CD4-positive, alpha-beta T cell treated with Interleukin-17A for 4 hours (primary cell): ENCODE data around the gene NCR2.

Source experiments
- DNase-seq: peaks from one replicate; pipeline ENCODE4 v3.0.0-alpha.2; 2020; ENCODE audit warnings: mixed read lengths

NCR2 gene

DNA sequence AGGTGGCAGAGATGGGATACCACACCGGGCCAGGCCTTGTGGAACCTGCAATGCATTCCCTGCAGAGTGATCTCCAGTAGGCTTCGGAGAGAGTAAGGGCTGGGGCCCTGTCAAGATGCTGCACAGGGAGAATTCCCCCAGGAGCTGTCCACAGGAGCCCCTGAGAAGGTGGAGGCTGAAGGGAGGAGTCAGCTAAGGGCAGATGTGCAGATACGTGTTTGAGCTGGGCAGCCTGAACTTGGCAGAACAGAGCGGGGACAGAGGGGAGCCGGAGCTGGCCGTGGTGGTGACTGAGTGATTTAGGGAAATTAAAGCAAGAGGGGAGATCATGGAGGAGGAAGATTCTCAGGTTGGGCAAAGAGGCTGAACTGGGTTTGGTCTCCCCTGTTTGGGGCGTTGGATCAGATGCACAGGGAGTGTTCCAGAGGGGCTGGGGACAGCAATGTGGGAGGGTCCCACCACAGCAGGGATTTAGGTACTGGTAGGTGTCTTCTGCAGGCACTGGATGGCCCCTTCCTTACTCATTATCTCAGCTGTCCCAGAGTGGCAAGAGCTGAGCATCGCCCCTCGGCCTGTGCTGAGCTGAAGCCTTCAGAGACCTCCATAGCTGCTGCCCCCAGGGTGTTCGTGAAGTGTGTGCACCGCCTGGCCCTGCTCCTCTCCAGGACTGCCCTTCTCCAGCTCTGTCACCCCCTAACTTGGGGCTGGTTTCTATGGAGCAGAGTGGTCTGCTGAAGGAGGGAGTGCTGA, 3.8 kb upstream of the NCR2 start:
- no peak for DNase-seq

DNA sequence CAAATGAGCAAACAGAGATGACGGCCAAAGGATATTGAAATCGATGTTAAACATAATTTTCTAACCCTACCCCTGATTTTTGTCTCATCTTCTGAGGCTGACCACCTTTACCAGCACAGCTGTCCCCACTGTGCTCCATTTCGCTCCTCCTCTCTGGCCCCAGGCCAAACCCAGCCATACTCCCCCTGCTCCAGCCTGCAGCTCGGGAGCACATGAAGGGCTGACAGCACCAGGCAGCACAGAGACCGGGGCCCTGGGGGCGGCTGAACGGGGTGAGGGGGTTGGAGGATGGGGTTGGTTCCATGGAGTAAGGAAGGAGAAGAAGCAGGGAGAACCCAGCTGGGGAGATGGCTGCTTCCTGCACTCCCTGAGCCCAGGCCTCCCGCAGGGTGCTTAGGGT, 3.2 kb upstream of the NCR2 start:
- no peak for DNase-seq

DNA sequence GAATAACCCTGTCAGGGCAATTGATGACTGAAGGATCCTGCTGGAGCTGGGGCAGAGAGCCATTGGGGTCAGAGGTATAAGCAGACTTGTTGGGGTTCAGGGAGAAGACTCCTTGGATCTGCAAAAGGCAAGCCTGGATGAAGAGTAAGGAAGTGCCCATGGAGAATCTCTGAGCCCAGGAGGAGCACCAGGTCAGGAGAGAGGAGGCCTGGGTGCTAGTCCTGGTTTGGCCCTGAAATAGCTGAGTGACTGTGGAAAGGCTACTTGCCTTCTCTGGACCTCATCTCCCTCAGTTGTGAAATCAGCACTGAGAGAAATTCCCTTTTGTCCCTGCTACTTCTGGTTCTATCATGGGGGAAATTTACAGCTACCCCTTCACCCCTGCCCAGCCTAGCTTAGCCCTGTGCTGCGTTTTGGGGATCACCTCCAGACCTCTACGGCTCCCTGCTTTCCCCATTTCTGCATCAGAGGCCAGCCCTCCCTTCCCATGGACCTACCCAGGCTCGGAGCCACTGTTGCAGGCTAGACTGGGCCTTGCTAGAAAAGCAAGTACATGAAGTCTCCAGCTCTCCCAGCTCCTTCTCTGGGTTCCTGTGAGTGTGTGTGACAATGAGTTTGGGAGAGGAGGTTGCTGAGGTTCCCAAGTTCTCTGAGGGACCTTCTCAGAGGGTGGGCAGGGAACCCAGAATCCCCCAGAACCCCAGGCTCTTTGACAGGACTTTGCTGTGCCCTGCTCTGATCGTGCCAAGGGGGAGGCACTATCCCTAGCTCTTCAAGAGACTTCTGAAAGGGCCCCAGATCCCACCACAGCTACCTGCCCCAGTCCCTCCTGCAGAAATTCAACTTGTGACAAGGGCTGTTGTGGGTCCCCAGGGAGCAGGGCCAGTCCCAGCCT, 2.3 kb upstream of the NCR2 start:
- no peak for DNase-seq

DNA sequence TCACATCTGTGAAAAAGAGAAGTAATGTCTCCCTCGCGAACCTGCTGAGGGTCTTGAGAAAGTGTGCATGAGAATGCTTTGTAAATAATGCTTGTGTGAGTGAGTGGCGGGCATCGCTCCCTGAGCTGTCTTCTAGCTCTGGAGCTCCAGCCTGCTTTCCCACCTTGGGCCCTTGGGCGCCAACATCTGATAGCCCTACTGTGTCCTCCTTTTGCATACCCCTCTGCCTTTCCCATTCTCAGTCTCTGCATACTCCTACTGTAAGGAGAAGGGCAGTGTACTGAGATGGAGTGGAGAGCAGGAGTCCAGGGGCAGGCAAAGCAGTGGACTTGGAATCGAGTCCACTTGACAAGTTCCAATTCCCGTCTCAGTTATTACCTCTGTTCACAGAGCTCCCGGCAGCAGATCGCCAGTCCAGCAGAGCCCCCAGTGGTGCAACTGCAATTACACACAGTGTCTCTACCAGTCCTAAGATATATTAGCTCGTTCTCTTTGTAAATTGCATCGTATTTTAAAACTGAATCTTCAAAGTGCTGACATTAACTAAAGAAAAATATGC, 847 bp upstream of the NCR2 start:
- DNase-seq: no peak

DNA sequence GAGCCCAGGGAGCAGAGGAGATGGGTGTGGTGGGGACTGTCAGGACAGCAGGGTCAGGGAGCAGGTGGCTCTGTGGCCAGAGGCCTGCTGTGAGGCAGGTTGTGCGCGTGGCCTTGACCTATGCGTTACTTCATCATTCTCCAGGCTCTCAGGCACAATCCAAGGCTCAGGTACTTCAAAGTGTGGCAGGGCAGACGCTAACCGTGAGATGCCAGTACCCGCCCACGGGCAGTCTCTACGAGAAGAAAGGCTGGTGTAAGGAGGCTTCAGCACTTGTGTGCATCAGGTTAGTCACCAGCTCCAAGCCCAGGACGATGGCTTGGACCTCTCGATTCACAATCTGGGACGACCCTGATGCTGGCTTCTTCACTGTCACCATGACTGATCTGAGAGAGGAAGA, 535 bp downstream of the NCR2 start:
- DNase-seq: no peak

DNA sequence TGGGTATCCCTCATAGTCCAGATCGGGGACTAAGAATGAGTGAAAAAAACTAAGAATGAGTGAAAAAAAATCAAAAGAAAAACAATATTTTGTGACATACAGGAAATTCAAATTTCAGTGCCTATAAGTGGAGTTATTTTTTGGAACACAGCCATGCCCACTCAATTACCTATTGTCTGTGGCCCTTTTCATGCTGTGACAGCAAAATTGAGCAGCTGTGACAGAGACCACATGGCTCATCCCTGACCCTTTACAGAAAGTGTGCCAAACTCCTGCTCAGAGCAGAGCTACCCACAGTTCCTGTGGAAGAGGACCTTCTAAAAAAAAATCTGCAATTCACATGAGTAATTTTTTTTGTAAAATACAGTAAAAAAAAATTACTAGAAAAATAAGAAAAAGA, 1.4 kb downstream of the NCR2 start:
- no peak for DNase-seq

DNA sequence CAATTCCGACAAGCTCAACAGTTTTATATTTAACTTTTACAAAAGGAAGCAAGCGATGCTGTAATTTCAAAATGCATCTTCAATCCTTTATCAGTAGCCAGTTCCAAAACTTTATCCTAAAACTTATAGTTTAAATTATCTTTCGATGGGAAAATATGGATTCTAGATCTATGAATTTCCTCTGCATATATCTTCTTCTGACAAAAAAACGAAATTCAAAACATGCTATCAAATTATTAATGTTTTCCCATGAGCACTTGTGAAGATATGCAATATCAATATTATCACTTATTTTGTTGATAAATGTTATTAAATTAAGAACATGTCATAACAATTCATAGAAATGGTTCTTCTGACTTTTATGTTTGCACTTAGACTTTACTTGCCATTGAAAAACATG, 2.3 kb downstream of the NCR2 start:
- DNase-seq: no peak

DNA sequence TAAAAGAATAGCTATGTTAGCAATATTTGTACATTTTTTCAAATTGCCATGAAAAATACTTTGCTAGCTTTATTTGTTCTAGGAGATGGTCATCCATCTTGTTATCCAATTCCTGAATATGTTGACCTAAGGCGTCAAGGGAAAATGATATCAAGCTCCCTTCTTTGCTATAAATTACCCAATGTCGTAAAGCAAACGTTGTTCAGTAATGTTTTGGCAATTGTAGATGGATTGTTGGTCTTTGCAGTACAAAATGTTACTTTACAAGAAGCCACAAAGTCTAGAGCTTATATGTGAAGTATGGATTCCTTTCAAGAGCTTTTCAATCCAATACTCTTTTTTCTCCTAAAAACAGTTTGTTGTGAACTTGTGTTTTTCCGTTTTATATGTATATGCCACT, 3.3 kb downstream of the NCR2 start:
- no peak for DNase-seq

DNA sequence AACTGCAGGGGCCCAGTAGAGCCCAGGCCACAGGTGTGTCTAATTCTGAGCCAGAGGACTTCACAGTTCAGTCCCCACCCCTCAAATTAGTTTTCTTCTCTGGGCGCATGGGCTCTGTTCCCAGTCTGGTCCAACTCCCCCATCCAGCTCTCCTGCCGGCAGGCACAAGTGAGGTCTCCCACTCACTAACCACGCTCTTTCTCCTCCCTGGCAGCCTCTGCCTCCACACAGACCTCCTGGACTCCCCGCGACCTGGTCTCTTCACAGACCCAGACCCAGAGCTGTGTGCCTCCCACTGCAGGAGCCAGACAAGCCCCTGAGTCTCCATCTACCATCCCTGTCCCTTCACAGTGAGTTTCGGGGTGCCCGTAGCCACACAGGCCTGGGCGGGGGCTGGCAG, 6.2 kb downstream of the NCR2 start:
- no peak for DNase-seq

DNA sequence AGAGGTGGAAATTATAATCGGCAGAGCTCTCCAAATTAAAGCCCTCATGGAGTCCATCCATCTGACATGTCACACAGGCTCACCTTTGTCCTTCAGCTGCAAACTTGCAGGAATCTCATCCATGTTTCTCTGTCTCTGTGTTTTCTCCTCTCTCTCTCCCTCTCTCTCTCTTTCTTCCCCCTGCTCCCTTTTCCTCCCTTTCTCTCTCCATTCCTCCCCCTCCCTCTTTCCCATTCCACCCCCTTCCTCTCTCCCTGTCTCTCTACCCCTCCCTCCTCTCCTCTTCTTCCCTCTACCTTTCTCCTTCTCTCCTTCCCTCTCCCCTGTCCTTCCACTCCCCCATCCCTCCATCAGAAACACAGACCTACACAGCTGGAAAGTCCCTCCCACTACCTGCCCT, 6.8 kb downstream of the NCR2 start:
- no peak for DNase-seq

DNA sequence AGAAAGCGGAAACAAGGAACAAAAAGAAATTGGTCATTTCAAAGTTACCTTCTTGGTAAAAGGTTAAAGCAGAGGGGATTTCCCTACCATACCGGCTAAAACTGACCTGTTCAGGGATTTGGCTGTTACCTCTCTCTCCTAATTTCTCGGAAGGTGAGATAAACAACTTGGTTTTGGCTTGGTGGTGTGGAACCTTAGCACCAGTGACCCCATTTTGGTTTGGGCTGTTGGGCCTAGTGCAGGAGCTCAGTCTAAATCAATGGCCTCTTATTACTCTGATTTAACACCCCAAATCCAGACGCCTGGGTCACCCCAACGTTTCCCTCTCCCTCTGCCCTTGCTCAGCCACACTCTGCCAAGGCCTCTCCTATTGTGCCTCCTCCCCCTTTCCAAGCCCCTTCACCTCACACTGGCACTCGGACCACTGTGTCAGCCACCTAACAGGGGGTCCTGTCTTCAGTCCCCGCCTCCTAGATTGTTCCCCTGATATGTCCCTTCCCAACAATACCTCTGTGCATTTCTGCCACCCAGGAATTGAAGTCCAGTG, 8.3 kb downstream of the NCR2 start:
- no peak for DNase-seq

DNA sequence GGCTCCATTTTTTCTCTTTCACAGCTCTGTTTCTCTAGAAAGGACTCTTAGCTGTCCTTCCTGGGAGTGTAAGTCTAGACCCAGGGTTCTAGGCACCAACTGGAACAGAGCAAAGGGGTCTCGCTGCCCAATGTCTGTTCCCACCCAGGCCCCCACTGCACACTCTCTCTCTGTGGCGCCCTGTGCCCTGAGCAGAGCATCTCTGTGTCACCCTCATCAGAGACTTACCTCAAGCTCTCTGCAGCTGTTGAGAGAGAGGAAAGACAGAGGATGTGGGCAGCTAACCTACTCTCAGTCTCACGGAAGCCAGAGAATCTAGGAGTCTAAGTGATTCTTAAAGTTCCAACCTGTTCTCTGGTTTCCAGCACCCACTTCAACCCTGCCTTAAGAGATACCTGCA, 9.5 kb downstream of the NCR2 start:
- DNase-seq: peak; percentile 49

DNA sequence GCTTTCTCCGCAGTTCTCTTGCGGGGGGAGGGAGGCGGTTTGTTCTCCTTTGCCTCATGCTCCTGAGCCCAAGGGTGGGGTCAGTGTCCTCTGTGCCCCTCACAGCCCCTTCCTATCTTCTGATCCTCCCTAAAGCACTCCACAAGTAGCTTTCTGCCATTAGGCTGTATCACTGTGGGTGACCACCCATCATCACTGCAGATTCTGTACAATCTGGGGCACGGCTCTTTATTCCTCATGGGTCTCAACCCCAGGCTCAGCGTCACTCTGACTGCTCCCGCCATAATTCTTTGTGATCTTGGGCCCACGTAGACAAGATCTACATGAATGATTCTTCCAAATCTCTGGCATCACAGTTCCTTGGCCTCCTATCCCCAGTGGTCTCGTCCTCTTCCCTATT, 10.5 kb downstream of the NCR2 start:
- DNase-seq: no peak

DNA sequence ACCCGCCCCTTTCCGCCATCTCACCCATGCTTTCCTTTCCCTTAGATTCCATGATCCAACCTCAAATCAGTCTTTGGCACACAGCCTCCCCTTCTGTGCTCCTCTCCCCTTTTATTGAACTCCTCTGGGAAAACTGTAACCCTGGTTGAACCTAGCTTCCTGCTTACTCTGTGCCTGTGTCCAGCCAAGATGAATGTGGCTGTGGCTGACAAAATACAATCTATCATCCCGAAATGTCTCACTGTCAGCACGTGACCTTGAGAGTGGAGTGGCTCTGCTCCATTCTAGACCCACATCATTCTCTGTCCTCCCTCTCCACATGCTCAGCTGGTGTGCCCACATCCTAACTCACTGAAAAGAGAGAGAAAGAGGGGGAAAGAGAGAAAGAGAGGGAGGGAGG, 11.0 kb downstream of the NCR2 start:
- no peak for DNase-seq

DNA sequence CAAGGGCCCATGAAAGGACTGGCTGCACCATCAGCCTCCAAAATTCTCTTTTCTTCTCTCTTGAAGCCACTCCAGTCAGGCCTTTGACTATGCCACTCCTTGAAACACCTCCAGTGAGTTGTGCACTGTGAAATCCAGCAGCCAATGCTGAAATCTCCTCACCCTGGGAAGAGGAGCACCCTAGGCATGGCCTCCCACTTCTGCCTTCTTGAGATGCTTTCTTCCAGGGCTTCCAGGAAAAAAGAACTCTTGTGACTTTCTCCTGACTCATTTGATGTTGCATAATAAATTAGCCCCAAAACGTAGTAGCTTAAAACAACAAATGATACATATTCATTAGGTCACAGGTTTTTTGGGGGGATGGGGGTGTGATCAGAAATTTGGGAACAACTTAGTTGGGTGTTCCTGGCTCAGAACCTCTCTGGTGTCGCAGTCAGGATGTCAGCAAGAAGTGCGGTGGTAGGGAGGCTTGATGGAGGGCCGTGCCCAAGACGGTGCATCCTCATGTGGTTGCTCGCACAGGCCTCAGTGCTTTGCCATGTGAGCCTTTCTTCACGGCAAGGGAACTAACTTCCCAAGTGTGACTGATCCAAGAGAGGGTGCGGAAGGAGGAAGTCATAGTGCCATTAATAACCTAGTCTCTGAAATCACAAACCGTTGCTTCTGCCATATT, 12.1 kb downstream of the NCR2 start:
- DNase-seq: no peak

DNA sequence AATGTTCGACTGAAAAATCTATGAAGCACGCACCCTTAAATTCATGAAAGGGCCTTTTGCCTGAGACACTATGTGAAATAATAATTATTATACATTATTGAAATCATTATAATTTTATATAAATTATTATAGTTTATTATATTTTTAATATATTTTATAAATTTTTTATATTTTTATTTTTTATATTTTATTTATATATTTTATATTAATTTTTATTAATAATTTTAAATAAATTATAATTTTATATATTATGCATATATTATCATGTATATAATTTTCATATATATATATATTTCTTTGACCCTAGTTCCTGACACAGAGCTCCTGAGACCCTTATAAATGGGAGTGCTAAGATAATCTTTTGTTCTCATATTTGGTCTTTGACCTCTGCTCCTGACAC, 13.5 kb downstream of the NCR2 start:
- DNase-seq: no peak

DNA sequence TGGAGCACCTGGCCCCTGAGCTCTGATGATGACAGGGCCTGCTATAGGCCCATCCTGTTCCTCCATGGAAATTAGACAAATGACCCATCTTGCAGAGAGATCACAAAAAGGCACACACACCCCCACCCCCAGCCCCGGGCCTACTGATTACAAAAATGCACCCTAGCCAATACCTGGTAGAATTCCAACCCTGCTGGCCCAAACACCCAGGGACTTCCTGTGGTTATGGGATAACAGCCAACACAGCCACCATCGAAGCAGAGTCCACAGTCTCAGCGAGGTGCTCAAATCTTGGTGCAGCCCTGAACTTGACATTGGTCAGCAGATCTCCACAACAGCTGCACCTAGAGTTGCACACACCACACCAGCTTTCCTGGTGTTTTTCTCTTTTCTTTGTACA, 17.0 kb downstream of the NCR2 start:
- DNase-seq: no peak

DNA sequence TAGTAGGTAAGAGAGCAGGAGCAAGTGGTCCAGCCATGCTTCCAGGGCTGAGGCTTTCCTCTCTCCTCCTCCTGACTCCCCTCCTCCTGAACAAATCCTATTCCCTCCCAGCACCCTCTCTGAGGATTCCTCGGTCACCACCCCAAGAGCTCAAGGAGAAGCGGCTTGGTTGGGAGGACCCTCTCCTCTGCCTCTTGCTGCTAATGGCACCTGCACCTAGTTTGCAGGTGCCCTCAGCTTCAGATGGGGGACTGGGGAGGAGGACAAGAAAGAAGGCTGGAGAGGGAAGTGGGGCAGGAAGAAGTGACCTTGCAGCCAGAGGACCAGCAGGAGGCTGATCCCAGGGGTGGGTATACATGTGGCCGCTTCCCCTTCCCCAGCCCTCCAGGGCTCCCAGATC, 17.5 kb downstream of the NCR2 start:
- DNase-seq: no peak

DNA sequence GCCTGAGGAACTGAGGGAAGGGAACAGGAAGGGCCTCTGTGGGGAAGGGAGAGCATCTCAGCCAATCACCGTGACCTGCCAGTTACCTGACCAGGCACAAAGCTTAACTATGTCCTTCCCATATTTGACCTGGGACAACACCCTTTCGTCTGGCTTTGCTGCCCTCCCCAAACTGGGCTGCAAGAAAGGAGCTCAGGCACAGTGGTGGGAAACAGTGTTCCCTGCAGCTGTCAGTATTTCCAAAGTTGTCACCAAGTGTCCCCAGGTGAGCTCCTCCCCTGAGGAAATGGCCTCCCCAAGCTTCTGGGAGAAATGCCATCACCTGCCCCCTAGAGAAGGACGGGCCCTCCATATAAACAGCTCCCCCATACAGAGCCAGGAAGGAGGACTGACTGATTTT, 17.9 kb downstream of the NCR2 start:
- no peak for DNase-seq

DNA sequence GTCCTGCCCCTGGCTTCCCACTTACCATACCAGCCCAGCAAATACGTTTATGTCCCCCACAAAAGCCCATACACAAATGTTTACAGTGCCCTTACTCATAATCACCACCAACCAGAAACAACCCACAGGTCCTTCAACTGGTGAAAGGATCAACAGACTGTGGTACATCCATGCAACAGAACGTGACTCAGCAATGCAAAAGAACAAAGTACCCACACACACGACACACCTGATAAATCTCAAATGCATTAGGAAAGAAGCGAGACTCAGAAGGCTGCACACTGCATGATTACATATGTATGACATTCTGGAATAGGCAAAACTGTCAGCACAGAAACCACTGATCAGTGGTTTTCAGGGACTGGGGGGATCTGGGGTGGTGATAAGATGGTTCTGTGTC, 20.5 kb downstream of the NCR2 start:
- no peak for DNase-seq

DNA sequence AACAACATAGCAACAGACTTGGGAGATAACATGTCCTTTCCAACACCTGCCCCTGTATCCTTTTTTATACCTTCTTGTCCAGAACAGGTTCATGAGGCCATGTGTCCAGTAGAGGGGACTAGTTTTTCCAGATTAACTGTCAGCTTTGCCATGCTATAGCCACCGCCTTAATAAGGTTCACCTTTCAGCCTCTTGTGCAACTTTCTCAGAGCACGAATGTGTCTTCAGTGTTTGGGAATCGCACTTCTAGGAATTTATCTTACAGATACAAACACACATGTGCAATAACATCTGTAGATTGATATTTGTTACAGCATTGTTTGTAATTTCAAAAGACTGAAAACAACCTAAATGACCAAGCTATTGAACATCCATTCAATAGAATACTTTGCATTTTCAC, 21.4 kb downstream of the NCR2 start:
- DNase-seq: no peak

DNA sequence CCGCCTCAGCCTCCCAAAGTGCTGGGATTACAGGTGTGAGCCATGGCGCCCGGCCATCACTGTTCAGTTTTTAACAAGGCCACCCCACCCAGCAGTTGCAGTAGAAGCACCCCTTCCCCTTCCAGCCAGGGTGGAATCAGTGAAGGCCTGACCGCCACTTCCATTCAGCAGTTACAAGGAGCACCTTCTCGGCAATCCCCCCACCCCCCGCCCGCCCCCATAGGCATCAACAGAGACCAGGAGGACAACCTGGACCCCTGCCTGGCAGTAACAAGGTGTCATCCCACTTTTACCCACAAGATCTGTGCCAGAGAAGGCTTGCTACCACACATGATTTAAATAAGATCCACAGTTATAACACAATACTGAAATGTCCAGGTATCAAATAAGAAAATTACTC, 23.1 kb downstream of the NCR2 start:
- DNase-seq: no peak

DNA sequence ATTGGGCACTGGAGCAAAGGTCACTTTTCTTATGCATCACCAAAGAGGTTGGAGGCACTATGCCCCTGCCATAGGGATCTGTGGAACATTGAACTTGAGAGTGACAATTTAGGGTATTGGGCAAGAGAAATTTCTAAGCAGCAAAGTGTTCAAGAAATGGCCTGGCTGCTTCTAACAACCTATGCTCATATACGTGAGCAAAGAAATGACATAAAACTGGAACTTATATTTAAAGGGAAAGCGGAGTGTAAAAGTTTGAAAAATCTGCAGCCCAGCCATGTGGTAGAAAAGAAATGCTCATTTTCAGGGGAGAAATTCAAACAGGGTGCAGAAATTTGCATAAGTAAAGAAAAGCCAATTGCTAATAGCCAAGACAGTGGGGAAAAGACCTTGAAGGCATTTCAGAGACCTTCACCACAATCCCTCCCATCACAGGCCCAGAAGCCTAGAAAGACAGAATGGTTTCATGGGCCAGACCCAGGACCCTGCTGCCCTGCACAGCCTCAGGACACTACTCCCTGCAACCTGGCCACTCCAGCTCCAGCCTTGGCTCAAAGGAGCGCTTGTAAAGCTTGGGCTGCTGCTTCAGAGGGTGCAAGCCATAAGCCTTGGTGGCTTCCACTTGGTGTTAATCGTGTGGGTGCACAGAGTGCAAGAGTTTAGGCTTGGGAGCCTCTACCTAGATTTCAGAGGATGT, 24.4 kb downstream of the NCR2 start:
- DNase-seq: no peak
